HepG2 (cell line): ENCODE results near the gene CDC23. TPM values are rescaled to one million over a fixed set of nuclear protein-coding genes. Genes with fewer than 3 reads are reported as not detected.

Experiments used
- ATAC-seq: fragments of 200-7000 bp; cut with Tn5 transposase; 3 replicates; pipeline ENCODE4 v1.9.1; 2020; ENCODE audit warnings: mild to moderate bottlenecking, moderate library complexity
- BruUV-seq: library from RNA; stranded (reverse); fragments of 400-500 nt; replicated peaks from 2 replicates; lab custom pipeline; 2021; lab: Mats Ljungman, UMichigan
- CTCF ChIA-PET: fragments of 300-600 bp; formaldehyde crosslinking; extraction: SDS; loops from one replicate; lab custom pipeline; 2021; ENCODE audit warnings: low total read pairs, inconsistent platforms, low intra/inter-chr PET ratio; lab: Yijun Ruan, JAX
- POLR2A ChIA-PET: fragments of 350-600 bp; sonication (Branson Sonifier 250); formaldehyde crosslinking; loops from one replicate; lab custom pipeline; 2020; ENCODE audit warnings: antibody characterized with exemption, inconsistent platforms; lab: Yijun Ruan, JAX
- DNase-seq: peaks from one replicate; pipeline ENCODE4 v3.0.0-alpha.2; 2015; ENCODE audit warnings: low spot score
- FAIRE-seq: peaks from 3 replicates; lab custom pipeline; 2011; peaks lifted over from hg19 to GRCh38; lab: Jason Lieb, UNC
- H2AFZ ChIP-seq: one replicate; pipeline ENCODE4 v1.6.1; 2011; ENCODE audit warnings: low read length, inconsistent platforms
- H3K27ac ChIP-seq: fragments of 300-600 bp; 3 replicates; pipeline ENCODE4 v1.8.0; 2011; ENCODE audit warnings: mixed run types, mild to moderate bottlenecking, mixed read lengths, low read length, inconsistent platforms; ENCODE audit not compliant: insufficient read depth; ENCODE audit errors: extremely low read length
- H3K27me3 ChIP-seq, 2 experiments: fragments of 200-600 bp in 1 of 2; 2 replicates in 1 of 2; 3 replicates in 1 of 2; pipeline versions ENCODE4 v1.6.0 to v1.8.0; 2011; ENCODE audit warnings: low read length in 2 of 2, mild to moderate bottlenecking in 2 of 2, moderate library complexity in 2 of 2, inconsistent platforms in 1 of 2; ENCODE audit not compliant: insufficient read depth in 2 of 2, control insufficient read depth in 1 of 2
- H3K36me3 ChIP-seq, 2 experiments: fragments of 200-600 bp in 1 of 2; replicated peaks in 1 of 2; 2 replicates in 1 of 2; 3 replicates in 1 of 2; pipeline versions ENCODE4 v1.5.1 to v1.8.0; 2011; ENCODE audit warnings: low read length in 2 of 2, inconsistent platforms in 1 of 2; ENCODE audit not compliant: insufficient read depth in 2 of 2, control insufficient read depth in 1 of 2
- H3K4me1 ChIP-seq: 2 replicates; pipeline ENCODE4 v1.5.1; 2012; ENCODE audit warnings: low read length, inconsistent platforms; ENCODE audit not compliant: insufficient read depth
- H3K4me2 ChIP-seq: 2 replicates; pipeline ENCODE4 v1.6.0; 2011; ENCODE audit warnings: low read depth, low read length, inconsistent platforms
- H3K4me3 ChIP-seq, 3 experiments: fragments of 200-600 bp in 1 of 3; sonication (generic), shearing (Covaris generic) in 1 of 3; replicated peaks in 1 of 3; 2 replicates each; pipeline ENCODE4 v1.5.1; 2011 to 2016; ENCODE audit warnings: low read length in 3 of 3, inconsistent platforms in 2 of 3, low read depth in 2 of 3, mild to moderate bottlenecking in 2 of 3, control low read depth in 1 of 3, mixed read lengths in 1 of 3; ENCODE audit not compliant: insufficient read depth in 1 of 3
- H3K79me2 ChIP-seq: one replicate; pipeline ENCODE4 v1.6.1; 2011; ENCODE audit warnings: low read length, inconsistent platforms; ENCODE audit not compliant: insufficient read depth
- H3K9ac ChIP-seq: 2 replicates; pipeline ENCODE4 v1.6.0; 2011; ENCODE audit warnings: mild to moderate bottlenecking, low read depth, low read length, inconsistent platforms; ENCODE audit not compliant: insufficient read depth
- H3K9me3 ChIP-seq: 2 replicates; pipeline ENCODE4 v1.5.1; 2012; ENCODE audit warnings: mild to moderate bottlenecking, low read length
- H4K20me1 ChIP-seq: 2 replicates; pipeline ENCODE4 v1.6.0; 2011; ENCODE audit warnings: inconsistent platforms, mild to moderate bottlenecking, low read length, moderate library complexity; ENCODE audit not compliant: insufficient read depth
- HOXA7 ChIP-seq: sonication (generic); formaldehyde crosslinking; IDR thresholded peaks from 2 replicates; pipeline ENCODE4 v1.8.1; 2022; ENCODE audit warnings: mild to moderate bottlenecking, missing genetic modification reagents, moderate library complexity
- JDP2 ChIP-seq: sonication (generic); formaldehyde crosslinking; IDR thresholded peaks from 2 replicates; pipeline ENCODE4 v1.8.1; 2022; ENCODE audit warnings: missing genetic modification reagents, borderline replicate concordance
- KDM3A ChIP-seq: IDR thresholded peaks from 2 replicates; pipeline ENCODE4 v1.6.1; 2018; ENCODE audit warnings: low read depth, missing compliant biosample characterization
- MAFF ChIP-seq: IDR thresholded peaks from 2 replicates; pipeline ENCODE4 v1.6.1; 2011; ENCODE audit warnings: low read depth, low read length, improper control_type of control experiment
- MAFK ChIP-seq, 2 experiments: IDR thresholded peaks in 1 of 2; conservative IDR thresholded peaks in 1 of 2; 2 replicates each; pipeline ENCODE4 v1.6.1; 2011; ENCODE audit warnings: improper control_type of control experiment in 2 of 2, low read length in 2 of 2
- ONECUT2 ChIP-seq: sonication (generic); formaldehyde crosslinking; IDR thresholded peaks from 2 replicates; pipeline ENCODE4 v1.4.0; 2020; ENCODE audit warnings: missing genetic modification reagents
- SIX4 ChIP-seq: sonication (generic); formaldehyde crosslinking; IDR thresholded peaks from 2 replicates; pipeline ENCODE4 v1.4.0; 2020; ENCODE audit warnings: missing genetic modification reagents
- ZFP90 ChIP-seq: sonication (generic); formaldehyde crosslinking; IDR thresholded peaks from 2 replicates; pipeline ENCODE4 v1.8.0; 2022; ENCODE audit warnings: missing genetic modification reagents, mild to moderate bottlenecking, inconsistent platforms, borderline replicate concordance
- ZSCAN31 ChIP-seq: sonication (generic); formaldehyde crosslinking; IDR thresholded peaks from 2 replicates; pipeline ENCODE4 v1.5.0; 2020; ENCODE audit warnings: low read depth, mild to moderate bottlenecking, missing genetic modification reagents
- in situ Hi-C: cut with HindIII; loops from 2 replicates; pipeline ENCODE4 v1.10.0; 2017; ENCODE audit warnings: low pct_unique_long_range_greater_than_20kb; ENCODE audit not compliant: extremely low pct_ligation_motif_present
- intact Hi-C: fragments of 100-400 bp; cut with micrococcal nuclease; formaldehyde crosslinking; loops from one replicate; pipeline ENCODE4 v1.10.0; 2022; ENCODE audit not compliant: unreplicated experiment
- polyA plus RNA-seq, 8 experiments: library from polyadenylated mRNA; depleted of rRNA in 3 of 8; stranded (reverse) in 7 of 8; unstranded in 1 of 8; fragments of >200 nt; fragmentation: Illumina TruSeq in 4 of 8; extraction: Trizol in 4 of 8; gene quantifications; 2 replicates each; pipeline versions ENCODE4 v1.2.1 to v1.2.3, GENCODE V29; 2011 to 2016; ENCODE audit warnings: low read depth in 4 of 8, missing spikeins in 1 of 8, mixed read lengths in 1 of 8; ENCODE audit not compliant: insufficient read depth in 1 of 8
- total RNA-seq, 5 experiments: library from RNA; depleted of rRNA; stranded (reverse); fragments of >200 nt; fragmentation: Illumina TruSeq; extraction: Trizol; gene quantifications; 2 replicates each; pipeline ENCODE4 v1.2.3, GENCODE V29; 2016; ENCODE audit warnings: low read depth in 1 of 5
- TF ChIP-seq, protein P1 (sequence below): IDR thresholded peaks from 2 replicates; pipeline ENCODE4 v1.6.1; 2012; ENCODE audit warnings: inconsistent platforms
- TF ChIP-seq, protein P2 (sequence below): sonication (generic); formaldehyde crosslinking; IDR thresholded peaks from 2 replicates; pipeline ENCODE4 v1.8.0; 2022; ENCODE audit warnings: missing genetic modification reagents, low read depth, mild to moderate bottlenecking, borderline replicate concordance
- TF ChIP-seq, protein P3 (sequence below): sonication (generic); formaldehyde crosslinking; IDR thresholded peaks from 2 replicates; pipeline ENCODE4 v1.8.1; 2023; ENCODE audit warnings: missing genetic modification reagents, inconsistent platforms, borderline replicate concordance

The CDC23 gene
- total and polyA plus RNA-seq, 2 of the 13 experiments (the other 11 are each of a cell fraction or from before 2014, with no cell fraction given), result 38.3 to 47.7 TPM

DNA sequence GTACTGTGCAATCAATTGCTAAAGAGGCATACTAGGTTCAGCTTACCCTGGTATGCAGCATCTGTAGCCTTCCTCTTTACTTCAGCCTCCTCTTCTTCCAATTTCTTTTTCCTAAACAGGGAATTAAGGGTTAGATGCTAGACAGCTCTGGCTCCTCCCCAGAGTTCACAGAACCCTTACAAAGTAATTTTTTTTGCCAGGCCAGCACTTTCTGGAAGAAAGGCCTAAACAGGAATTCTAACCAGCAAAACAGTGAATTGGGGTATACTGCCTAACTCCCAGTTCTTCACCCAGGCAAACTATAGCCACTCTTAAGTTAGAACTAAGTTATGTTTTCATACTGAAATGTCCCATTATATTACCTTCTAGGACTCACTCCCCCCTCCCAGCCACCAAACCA lies 42.8 kb downstream of the CDC23 start:
- POLR2A ChIA-PET, result no interaction called here

More for the DNA sequence above, 42.8 kb downstream of the CDC23 start:
- Histone ChIP-seq H3K79me2 (peaks cover 3% of the 10 kb centered on the region), H3K4me1 (no peaks in the 10 kb centered on the region), H3K27ac (no peak overlapping the region), H3K9ac (no peak overlapping the region), H4K20me1 (no peaks in the 10 kb centered on the region), H3K4me3 (no peak overlapping the region), H3K4me2 (no peak overlapping the region), H3K36me3 (peaks cover 23 to 80% of the 10 kb centered on the region in 2 experiments), H3K27me3 (no peaks in the 10 kb centered on the region), H3K9me3 (no peaks in the 10 kb centered on the region), H2AFZ (no peak overlapping the region)
- CTCF ChIA-PET, result no interaction called here
- no TSS peak for BruUV-seq
- DNase-seq (no peak), ATAC-seq (no peak), FAIRE-seq (no peak)
- TF ChIP-seq JDP2, result no peak
- TF ChIP-seq, protein P1, sequence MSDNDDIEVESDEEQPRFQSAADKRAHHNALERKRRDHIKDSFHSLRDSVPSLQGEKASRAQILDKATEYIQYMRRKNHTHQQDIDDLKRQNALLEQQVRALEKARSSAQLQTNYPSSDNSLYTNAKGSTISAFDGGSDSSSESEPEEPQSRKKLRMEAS, result no peak
- no peak for TF ChIP-seq SIX4 (CRISPR knock-in tag)
- peak; percentile 47; the same call in 1 of the 2 replicates for TF ChIP-seq MAFF
- no peak for TF ChIP-seq ONECUT2 (CRISPR knock-in tag)
- TF ChIP-seq, protein P2, sequence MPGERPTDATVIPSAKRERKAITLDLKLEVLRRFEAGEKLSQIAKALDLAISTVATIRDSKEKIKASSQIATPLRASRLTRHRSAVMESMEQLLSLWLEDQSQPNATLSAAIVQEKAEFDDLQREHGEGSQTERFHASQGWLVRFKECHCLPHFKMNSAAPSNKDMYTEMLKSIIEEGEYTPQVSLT (CRISPR knock-in tag), result no peak
- no peak for TF ChIP-seq ZSCAN31 (CRISPR knock-in tag)
- TF ChIP-seq, protein P3, sequence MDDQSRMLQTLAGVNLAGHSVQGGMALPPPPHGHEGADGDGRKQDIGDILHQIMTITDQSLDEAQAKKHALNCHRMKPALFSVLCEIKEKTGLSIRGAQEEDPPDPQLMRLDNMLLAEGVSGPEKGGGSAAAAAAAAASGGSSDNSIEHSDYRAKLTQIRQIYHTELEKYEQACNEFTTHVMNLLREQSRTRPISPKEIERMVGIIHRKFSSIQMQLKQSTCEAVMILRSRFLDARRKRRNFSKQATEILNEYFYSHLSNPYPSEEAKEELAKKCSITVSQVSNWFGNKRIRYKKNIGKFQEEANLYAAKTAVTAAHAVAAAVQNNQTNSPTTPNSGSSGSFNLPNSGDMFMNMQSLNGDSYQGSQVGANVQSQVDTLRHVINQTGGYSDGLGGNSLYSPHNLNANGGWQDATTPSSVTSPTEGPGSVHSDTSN, result no peak
- no peak for TF ChIP-seq KDM3A
- no peak for TF ChIP-seq ZFP90 (CRISPR knock-in tag)
- TF ChIP-seq MAFK (conservative IDR thresholded peaks at IDR 0.05 in 1 of 2, IDR thresholded peaks at IDR 0.05 in 1 of 2; ENCODE audit: low read length in 2 of 2), result peak; percentile 37 to 75; a peak in 3 of 4 replicates
- no peak for TF ChIP-seq HOXA7
- in situ Hi-C loops, result no loop called here
- intact Hi-C loops, result no loop called here
